GM12878 (cell line): Measurements from ENCODE around the gene TARDBP. TPM values are rescaled to one million over a fixed set of nuclear protein-coding genes. Genes with fewer than 3 reads are reported as not detected.
A peak's percentile ranks its signal among the peaks of the same experiment; 100 is the strongest.

Experiments
- ASH2L ChIP-seq: fragments of 300-600, 200-600 bp; sonication (generic); IDR thresholded peaks from 2 replicates; pipeline ENCODE4 v1.6.1; 2017; ENCODE audit warnings: low read depth, mild to moderate bottlenecking, borderline replicate concordance
- BHLHE40 ChIP-seq, 2 experiments: fragments of 450-650 bp in 1 of 2; IDR thresholded peaks; 2 replicates each; pipeline ENCODE4 v1.6.1; 2011 to 2017; ENCODE audit warnings: low read depth in 2 of 2, borderline replicate concordance in 1 of 2, improper control_type of control experiment in 1 of 2, low read length in 1 of 2, mild to moderate bottlenecking in 1 of 2
- E4F1 ChIP-seq: fragments of 450-650 bp; IDR thresholded peaks from 2 replicates; pipeline ENCODE4 v1.6.1; 2018; ENCODE audit warnings: borderline replicate concordance, mild to moderate bottlenecking; ENCODE audit not compliant: partially characterized antibody
- ETV6 ChIP-seq, 2 experiments: fragments of 450-650 bp in 1 of 2; IDR thresholded peaks in 1 of 2; conservative IDR thresholded peaks in 1 of 2; 2 replicates each; pipeline ENCODE4 v1.6.1; 2014; ENCODE audit warnings: antibody characterized with exemption in 1 of 2, borderline replicate concordance in 1 of 2, low read depth in 1 of 2, mild to moderate bottlenecking in 1 of 2, moderate library complexity in 1 of 2
- IRF4 ChIP-seq: IDR thresholded peaks from 2 replicates; pipeline ENCODE4 v1.6.1; 2011; ENCODE audit warnings: low read depth, low read length
- MEF2A ChIP-seq: IDR thresholded peaks from 2 replicates; pipeline ENCODE4 v1.6.1; 2011; ENCODE audit warnings: low read depth, mild to moderate bottlenecking, low read length, moderate library complexity; ENCODE audit not compliant: insufficient read depth
- PKNOX1 ChIP-seq: fragments of 450-650 bp; IDR thresholded peaks from 2 replicates; pipeline ENCODE4 v1.6.1; 2016; ENCODE audit warnings: mild to moderate bottlenecking
- RCOR1 ChIP-seq: conservative IDR thresholded peaks from 2 replicates; pipeline ENCODE4 v1.6.1; 2012; ENCODE audit warnings: low read depth, low read length, improper control_type of control experiment
- RFX5 ChIP-seq: IDR thresholded peaks from 2 replicates; pipeline ENCODE4 v1.6.1; 2011; ENCODE audit warnings: low read depth, low read length, improper control_type of control experiment
- SP1 ChIP-seq: IDR thresholded peaks from one replicate; pipeline ENCODE4 v1.6.1; 2011; ENCODE audit warnings: low read depth, low read length
- TCF7 ChIP-seq: IDR thresholded peaks from 2 replicates; pipeline ENCODE4 v1.6.1; 2014; ENCODE audit warnings: antibody characterized with exemption, borderline replicate concordance
- ZNF592 ChIP-seq: fragments of 450-650 bp; IDR thresholded peaks from 2 replicates; pipeline ENCODE4 v1.6.1; 2017; ENCODE audit warnings: mild to moderate bottlenecking, moderate library complexity
- polyA plus RNA-seq, 11 experiments: library from polyadenylated mRNA; depleted of rRNA in 4 of 11; unstranded in 6 of 11; stranded (reverse) in 5 of 11; fragments of >200 nt; fragmentation: Nextera tagmentation in 4 of 11; fragmentation: Illumina TruSeq in 1 of 11; extraction: Ambion mirVana in 4 of 11; extraction: Trizol in 1 of 11; gene quantifications; 1 replicate in 1 of 11; 2 replicates in 10 of 11; pipeline versions ENCODE4 v1.2.1 to v1.2.3, GENCODE V29; 2011 to 2016; ENCODE audit warnings: inconsistent platforms in 2 of 11, missing spikeins in 2 of 11, low read depth in 1 of 11
- total RNA-seq, 4 experiments: library from RNA; depleted of rRNA in 3 of 4; stranded (reverse); fragments of >200 nt in 3 of 4; fragmentation: Illumina TruSeq in 1 of 4; extraction: Trizol in 1 of 4; gene quantifications; 2 replicates each; pipeline versions ENCODE4 v1.2.1 to v1.2.3, GENCODE V29; 2013 to 2021
- TF ChIP-seq, protein P1 (sequence below): IDR thresholded peaks from 2 replicates; pipeline ENCODE4 v1.6.1; 2012; ENCODE audit warnings: improper control_type of control experiment, low read depth, low read length; ENCODE audit not compliant: insufficient replicate concordance

Gene TARDBP
- total and polyA plus RNA-seq, 10 of the 15 experiments (the other 5 are each of a cell fraction or from before 2014, with no cell fraction given): 55.6 to 318 (median 192) TPM

DNA sequence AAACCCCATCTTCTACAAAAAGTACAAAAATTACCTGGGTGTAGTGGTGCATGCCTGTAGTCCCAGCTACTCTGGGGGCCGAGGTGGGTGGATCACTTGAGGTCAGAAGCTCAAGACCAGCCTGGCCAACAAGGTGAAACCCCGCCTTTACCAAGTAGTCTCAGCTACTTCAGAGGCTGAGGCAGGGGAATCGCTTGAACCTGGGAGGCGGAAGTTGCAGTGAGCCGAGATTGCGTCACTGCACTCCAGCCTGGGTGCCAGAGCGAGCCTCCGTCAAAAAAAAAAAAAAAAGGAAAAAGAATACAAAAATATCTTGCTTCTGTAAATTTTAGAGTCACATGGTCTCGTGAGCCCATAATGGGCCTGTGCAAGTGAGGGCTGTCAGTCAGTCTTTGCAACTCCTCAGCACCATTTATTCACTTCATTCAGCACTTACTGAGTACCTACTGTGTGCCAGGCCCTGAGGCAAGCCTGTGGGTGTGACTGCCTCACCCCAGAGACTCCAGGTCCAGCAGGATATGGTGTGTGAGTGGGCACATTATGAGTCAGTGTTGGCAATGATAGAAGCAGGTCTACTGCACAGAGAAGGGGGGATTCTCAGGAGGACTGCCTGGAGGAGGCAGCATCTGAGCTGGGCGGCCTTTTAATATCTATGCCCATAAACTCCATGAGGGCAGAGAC lies 46.8 kb upstream of the TARDBP start (continued):
- TF ChIP-seq PKNOX1 (peak; percentile 91), BHLHE40 (IDR thresholded peaks at IDR 0.05; ENCODE audit: borderline replicate concordance in 1 of 2, low read depth in 2 of 2, low read length in 1 of 2) (peak in 1 of 2 experiments; percentile 39; a peak in 1 of 4 replicates), TCF7 (no peak; the same call in 1 of the 2 replicates), SP1 (no peak), RFX5 (no peak), ETV6 (conservative IDR thresholded peaks at IDR 0.05 in 1 of 2, IDR thresholded peaks at IDR 0.05 in 1 of 2; ENCODE audit: borderline replicate concordance in 1 of 2, low read depth in 1 of 2) (no peak), IRF4 (no peak), E4F1 (no peak), MEF2A (no peak), ASH2L (no peak), RCOR1 (no peak), ZNF592 (no peak)
- TF ChIP-seq, protein P1, sequence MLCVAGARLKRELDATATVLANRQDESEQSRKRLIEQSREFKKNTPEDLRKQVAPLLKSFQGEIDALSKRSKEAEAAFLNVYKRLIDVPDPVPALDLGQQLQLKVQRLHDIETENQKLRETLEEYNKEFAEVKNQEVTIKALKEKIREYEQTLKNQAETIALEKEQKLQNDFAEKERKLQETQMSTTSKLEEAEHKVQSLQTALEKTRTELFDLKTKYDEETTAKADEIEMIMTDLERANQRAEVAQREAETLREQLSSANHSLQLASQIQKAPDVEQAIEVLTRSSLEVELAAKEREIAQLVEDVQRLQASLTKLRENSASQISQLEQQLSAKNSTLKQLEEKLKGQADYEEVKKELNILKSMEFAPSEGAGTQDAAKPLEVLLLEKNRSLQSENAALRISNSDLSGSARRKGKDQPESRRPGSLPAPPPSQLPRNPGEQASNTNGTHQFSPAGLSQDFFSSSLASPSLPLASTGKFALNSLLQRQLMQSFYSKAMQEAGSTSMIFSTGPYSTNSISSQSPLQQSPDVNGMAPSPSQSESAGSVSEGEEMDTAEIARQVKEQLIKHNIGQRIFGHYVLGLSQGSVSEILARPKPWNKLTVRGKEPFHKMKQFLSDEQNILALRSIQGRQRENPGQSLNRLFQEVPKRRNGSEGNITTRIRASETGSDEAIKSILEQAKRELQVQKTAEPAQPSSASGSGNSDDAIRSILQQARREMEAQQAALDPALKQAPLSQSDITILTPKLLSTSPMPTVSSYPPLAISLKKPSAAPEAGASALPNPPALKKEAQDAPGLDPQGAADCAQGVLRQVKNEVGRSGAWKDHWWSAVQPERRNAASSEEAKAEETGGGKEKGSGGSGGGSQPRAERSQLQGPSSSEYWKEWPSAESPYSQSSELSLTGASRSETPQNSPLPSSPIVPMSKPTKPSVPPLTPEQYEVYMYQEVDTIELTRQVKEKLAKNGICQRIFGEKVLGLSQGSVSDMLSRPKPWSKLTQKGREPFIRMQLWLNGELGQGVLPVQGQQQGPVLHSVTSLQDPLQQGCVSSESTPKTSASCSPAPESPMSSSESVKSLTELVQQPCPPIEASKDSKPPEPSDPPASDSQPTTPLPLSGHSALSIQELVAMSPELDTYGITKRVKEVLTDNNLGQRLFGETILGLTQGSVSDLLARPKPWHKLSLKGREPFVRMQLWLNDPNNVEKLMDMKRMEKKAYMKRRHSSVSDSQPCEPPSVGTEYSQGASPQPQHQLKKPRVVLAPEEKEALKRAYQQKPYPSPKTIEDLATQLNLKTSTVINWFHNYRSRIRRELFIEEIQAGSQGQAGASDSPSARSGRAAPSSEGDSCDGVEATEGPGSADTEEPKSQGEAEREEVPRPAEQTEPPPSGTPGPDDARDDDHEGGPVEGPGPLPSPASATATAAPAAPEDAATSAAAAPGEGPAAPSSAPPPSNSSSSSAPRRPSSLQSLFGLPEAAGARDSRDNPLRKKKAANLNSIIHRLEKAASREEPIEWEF: no peak
